ENCODE measurements around the gene RAP1A. TPM values are rescaled to one million over a fixed set of nuclear protein-coding genes. Genes with fewer than 3 reads are reported as not detected.

The RAP1A gene
- total RNA-seq, 1 experiment from 2014 or later = 25.4 TPM

GRCh38 chr1:111585447-111586086, 34.0 kb upstream of the RAP1A start:
- Mint-ChIP-seq H3K4me1 (no peaks in the 10 kb centered on the region), H3K27ac (no peak overlapping the region), H3K27me3 (ENCODE audit: low read depth) (no peaks in the 10 kb centered on the region; the same call in 1 of the 2 replicates), H3K4me3 (no peak overlapping the region), H3K9me3 (no peaks in the 10 kb centered on the region), H3K36me3 (no peaks in the 10 kb centered on the region)
- ATAC-seq = no peak
- DNase-seq (ENCODE audit: low spot score) = no peak
- no peak for TF ChIP-seq SMAD3 (CRISPR knock-in tag; IDR thresholded peaks at IDR 0.05; ENCODE audit: borderline replicate concordance)
- TF ChIP-seq ATF6 (CRISPR knock-in tag; IDR thresholded peaks at IDR 0.05) = no peak
- TF ChIP-seq MYBL2 (CRISPR knock-in tag; IDR thresholded peaks at IDR 0.05) = no peak
- TF ChIP-seq ZSCAN18 (CRISPR knock-in tag; IDR thresholded peaks at IDR 0.05) = no peak
- TF ChIP-seq, protein P1, sequence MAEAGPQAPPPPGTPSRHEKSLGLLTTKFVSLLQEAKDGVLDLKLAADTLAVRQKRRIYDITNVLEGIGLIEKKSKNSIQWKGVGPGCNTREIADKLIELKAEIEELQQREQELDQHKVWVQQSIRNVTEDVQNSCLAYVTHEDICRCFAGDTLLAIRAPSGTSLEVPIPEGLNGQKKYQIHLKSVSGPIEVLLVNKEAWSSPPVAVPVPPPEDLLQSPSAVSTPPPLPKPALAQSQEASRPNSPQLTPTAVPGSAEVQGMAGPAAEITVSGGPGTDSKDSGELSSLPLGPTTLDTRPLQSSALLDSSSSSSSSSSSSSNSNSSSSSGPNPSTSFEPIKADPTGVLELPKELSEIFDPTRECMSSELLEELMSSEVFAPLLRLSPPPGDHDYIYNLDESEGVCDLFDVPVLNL (CRISPR knock-in tag; IDR thresholded peaks at IDR 0.05; ENCODE audit: borderline replicate concordance, low read depth) = no peak
- TF ChIP-seq ZBTB43 (CRISPR knock-in tag; IDR thresholded peaks at IDR 0.05) = no peak
- no peak for TF ChIP-seq ZNF138 (CRISPR knock-in tag; conservative IDR thresholded peaks at IDR 0.05)
- no peak for TF ChIP-seq NR3C1 (CRISPR knock-in tag; conservative IDR thresholded peaks at IDR 0.05; ENCODE audit: low read depth)
- no peak for TF ChIP-seq CBFB (CRISPR knock-in tag; IDR thresholded peaks at IDR 0.05; ENCODE audit: low read depth)
- TF ChIP-seq, protein P2, sequence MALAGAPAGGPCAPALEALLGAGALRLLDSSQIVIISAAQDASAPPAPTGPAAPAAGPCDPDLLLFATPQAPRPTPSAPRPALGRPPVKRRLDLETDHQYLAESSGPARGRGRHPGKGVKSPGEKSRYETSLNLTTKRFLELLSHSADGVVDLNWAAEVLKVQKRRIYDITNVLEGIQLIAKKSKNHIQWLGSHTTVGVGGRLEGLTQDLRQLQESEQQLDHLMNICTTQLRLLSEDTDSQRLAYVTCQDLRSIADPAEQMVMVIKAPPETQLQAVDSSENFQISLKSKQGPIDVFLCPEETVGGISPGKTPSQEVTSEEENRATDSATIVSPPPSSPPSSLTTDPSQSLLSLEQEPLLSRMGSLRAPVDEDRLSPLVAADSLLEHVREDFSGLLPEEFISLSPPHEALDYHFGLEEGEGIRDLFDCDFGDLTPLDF (CRISPR knock-in tag; IDR thresholded peaks at IDR 0.05) = no peak
- TF ChIP-seq, protein P3, sequence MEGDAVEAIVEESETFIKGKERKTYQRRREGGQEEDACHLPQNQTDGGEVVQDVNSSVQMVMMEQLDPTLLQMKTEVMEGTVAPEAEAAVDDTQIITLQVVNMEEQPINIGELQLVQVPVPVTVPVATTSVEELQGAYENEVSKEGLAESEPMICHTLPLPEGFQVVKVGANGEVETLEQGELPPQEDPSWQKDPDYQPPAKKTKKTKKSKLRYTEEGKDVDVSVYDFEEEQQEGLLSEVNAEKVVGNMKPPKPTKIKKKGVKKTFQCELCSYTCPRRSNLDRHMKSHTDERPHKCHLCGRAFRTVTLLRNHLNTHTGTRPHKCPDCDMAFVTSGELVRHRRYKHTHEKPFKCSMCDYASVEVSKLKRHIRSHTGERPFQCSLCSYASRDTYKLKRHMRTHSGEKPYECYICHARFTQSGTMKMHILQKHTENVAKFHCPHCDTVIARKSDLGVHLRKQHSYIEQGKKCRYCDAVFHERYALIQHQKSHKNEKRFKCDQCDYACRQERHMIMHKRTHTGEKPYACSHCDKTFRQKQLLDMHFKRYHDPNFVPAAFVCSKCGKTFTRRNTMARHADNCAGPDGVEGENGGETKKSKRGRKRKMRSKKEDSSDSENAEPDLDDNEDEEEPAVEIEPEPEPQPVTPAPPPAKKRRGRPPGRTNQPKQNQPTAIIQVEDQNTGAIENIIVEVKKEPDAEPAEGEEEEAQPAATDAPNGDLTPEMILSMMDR (IDR thresholded peaks at IDR 0.05) = no peak
- no peak for TF ChIP-seq GABPB1 (CRISPR knock-in tag; IDR thresholded peaks at IDR 0.05)
- TF ChIP-seq GRHL2 (CRISPR knock-in tag; IDR thresholded peaks at IDR 0.05; ENCODE audit: insufficient replicate concordance, severe bottlenecking) = no peak
- no peak for TF ChIP-seq ETV6 (CRISPR knock-in tag; IDR thresholded peaks at IDR 0.05)
- TF ChIP-seq TP53 (CRISPR knock-in tag; IDR thresholded peaks at IDR 0.05) = no peak
- TF ChIP-seq ZBTB21 (CRISPR knock-in tag; IDR thresholded peaks at IDR 0.05; ENCODE audit: borderline replicate concordance) = no peak
- POLR2A ChIA-PET = interaction anchor here (0.8 kb wide), 1 partner anchor 8 kb away, joined by 12 read pairs; no protein-coding TSS in a partner anchor
- CTCF ChIA-PET = interaction anchor here (1.3 kb wide), 1 partner anchor 77 kb away, joined by 3 read pairs; no protein-coding TSS in a partner anchor
